ENCODE results near the gene STON1.
"Not testable (repeated sequence)": the region's sequence is repeated elsewhere in the genome, so short reads cannot be mapped to it uniquely, and the experiment has no call there.

The STON1 gene

DNA sequence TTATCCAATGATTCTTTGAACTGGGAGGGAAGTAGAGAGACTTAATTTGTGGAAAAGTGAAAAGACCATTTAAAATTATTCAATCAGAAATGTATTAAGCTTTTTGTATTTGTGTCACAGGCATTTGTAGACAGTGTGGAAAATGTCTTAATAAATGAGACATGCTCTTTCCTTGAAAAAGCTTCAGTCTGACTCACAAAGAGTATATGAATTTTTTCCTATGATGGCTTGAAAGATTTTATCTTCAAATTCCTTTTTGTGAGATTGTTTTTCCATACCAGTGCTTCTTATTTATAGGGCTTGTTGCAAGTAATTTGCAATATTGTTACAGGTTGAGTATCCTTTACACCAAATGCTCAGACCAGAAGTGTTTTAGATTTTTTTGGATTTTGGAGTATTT lies 39.5 kb downstream of the STON1 start:
- DNase-seq (ENCODE audit: low read depth in 3 of 3): no peak

- no peak for DNase-seq (ENCODE audit: low read depth in 3 of 3)
These were observed 42.9 kb downstream of the STON1 start for GRCh38 chr2:48572816-48573215.

DNA sequence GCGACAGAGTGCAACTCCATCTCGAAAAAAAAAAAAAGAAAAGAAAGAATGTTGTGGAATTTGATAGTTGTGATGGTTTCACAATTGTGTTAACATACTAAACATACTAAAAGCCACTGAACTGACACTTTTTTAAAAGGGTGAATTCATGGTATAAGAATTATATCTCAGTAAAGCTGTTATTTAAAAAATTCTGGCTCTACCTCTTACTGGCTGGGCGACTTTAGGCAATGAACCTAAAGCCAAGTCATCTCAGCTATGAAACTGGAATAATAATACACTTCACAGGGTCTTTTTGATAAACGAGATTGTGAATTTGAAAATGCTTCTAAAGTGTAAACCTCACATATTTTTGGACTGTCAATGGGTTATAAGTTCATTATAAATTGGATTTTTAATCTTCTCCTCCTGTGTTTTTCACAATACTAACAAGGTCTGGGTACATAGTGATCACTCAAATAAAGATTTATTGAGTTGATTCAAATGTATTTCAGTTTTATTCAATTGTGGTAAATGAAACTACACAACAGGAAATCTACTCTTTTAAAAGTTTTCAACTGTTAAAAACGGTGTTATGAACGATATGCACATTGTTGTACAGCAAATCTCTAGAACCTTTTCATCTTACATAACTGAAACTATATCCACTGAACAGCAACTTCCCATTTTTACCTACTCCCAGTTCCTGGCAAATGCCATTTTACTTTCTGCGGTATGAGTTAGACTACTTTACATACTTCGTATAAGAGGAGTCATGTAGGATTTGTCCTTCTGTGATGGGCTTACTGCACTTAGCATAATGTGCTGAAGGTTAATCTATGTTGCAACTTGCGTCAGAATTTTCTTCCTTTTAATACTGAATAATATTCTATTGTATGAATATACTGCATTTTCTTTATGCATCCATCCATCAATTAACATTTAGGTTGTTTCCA lies 44.7 kb downstream of the STON1 start:
- DNase-seq (ENCODE audit: low read depth in 3 of 3): no peak

GRCh38 chr2:48578313-48578712 lies 48.4 kb downstream of the STON1 start:
- no peak for DNase-seq (ENCODE audit: low read depth in 3 of 3)

DNA sequence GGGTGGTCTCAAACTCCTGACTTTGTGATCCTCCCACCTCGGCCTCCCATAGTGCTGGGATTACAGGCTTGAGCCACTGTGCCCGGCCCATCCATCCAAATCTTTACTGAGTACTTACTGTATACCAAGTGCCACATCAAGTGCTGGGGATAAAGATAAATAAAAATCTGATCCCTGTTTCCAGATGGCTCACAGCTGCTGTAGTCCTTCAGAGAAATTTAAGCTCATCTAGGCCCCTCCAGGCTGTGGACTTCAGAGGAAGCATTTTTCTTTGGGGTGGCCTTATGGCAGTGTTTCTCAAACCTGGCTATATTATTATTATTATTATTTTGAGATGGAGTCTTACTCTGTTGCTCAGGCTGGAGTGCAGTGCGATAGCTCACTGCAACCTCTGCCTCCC lies 54.0 kb downstream of the STON1 start:
- no peak for DNase-seq (ENCODE audit: low read depth in 3 of 3)

DNA sequence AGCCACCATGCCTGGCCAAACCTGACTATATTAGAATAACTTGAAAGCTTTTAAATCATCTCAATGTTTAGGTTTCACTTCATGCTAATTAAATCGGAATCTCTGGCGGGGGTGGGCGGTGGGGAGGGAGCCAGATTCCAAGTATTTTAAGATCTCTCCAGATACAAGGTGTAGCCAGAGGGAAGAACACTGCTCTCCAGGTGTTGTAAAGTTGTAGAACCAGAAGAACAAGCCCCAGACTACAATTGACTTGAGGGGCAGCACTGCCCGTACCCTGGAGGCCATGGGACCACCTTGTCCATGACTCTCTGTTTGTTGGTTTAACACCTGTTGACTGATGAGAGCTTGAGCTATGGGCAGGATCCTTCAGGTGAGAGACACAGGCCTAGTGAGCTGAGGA lies 54.6 kb downstream of the STON1 start:
- no peak for DNase-seq (ENCODE audit: low read depth in 3 of 3)

DNA sequence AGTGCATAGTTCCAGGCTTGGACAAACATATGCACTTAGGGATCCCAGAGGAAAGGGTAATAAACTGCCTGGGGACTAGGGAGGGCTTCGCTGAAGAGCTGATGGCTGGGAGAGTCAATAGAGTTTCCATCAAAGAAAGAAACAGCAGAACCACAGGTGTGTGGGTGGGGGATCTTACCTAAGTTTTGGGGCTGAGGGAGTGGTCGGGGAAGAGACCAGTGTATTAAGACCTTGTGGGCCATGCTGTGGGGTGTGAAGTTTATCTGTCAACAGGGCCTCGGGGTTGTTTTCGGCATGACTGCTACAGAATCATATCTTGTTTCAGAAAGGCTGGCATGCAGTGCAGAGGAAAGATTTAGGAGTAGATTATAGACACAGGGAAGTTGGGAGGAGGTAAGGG lies 56.5 kb downstream of the STON1 start:
- DNase-seq (ENCODE audit: low read depth in 3 of 3): no peak

- DNase-seq (ENCODE audit: low read depth in 3 of 3): no peak
These were observed 57.6 kb downstream of the STON1 start for GRCh38 chr2:48587560-48587959.

DNA sequence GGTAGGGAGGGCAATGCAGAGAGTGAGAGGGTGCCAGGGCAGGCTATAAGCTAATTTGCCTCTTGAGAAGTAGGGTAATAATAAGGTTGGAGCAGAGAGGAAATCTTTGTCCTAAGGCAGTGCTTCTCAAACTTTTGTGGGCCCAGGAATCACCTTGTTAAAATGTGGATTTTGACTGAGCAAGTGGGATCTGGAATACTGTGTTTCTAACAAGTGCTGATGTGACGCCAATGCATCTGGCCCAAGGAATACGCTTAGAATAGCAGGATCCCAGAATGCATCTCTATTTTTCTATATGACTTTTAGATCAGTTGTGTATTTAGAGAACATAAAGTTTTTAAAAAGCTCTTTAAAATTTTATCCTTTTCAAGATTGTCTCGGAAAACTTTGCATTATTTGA lies 58.0 kb downstream of the STON1 start:
- no peak for DNase-seq (ENCODE audit: low read depth in 3 of 3)

GRCh38 chr2:48588745-48589144 lies 58.8 kb downstream of the STON1 start:
- no peak for DNase-seq (ENCODE audit: low read depth in 3 of 3)

GRCh38 chr2:48589170-48589767 lies 59.3 kb downstream of the STON1 start:
- DNase-seq (ENCODE audit: low read depth in 3 of 3): no peak

GRCh38 chr2:48590017-48590416 lies 60.1 kb downstream of the STON1 start:
- DNase-seq (ENCODE audit: low read depth in 3 of 3): no peak

- no peak for DNase-seq (ENCODE audit: low read depth in 3 of 3)
These were observed 62.1 kb downstream of the STON1 start for GRCh38 chr2:48592067-48592466.

DNA sequence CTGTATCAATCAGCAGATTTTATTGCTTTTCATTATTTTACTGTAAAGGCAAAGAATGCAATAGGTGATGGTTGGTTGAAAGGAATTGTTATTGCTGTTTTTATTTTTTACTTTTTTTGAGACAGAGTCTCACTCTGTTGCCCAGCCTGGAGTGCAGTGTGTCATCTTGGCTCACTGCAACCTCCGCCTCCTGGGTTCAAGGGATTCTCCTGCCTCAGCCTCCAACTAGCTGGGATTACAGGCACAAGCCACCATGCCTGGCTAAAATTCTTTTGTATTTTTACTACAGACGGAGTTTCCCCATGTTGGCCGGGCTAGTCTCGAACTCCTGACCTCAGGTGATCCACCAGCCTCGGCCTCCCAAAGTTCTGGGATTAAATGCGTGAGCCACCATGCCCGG lies 66.8 kb downstream of the STON1 start:
- DNase-seq (ENCODE audit: low read depth in 3 of 3): not testable (repeated sequence)

DNA sequence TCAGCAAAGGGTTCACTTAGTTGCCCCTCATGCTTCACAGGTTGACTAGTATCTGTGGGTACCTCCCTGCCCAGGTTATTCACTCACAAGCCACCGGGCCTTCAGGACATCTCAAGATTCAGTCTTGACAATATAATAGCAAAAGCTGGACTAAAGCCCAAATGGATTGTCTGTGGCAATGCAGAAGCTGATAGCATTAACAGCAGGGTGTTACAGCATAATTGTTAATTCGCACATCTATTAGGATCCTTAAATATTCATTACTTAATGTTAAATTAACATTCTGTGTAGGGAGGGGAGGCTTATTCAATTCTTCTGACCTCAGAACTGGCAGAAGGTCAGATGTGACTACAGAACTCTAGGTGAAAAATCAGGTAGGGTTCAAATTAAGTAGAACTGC lies 67.5 kb downstream of the STON1 start:
- no peak for DNase-seq (ENCODE audit: low read depth in 3 of 3)

- no peak for DNase-seq (ENCODE audit: low read depth in 3 of 3)
These were observed 70.4 kb downstream of the STON1 start for GRCh38 chr2:48600204-48600813.

DNA sequence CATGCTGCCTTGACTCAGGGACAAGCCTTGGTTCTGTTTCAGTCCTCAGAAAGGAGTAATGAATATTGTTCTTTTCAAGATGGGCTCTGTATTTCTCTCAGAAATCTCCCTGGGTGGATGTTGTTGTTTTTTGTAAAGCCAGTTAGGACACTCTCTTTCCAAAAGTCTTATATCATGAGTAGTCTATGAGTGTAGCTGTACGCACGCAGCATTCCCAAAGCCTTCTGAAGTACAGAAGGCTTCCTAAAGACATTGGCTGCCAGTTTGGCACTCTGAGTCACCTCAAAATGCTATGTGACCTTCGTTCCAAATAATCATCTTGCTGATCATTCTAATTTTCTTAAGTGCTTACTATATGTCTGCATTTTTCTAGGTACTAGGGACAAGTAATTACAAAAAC lies 71.0 kb downstream of the STON1 start:
- DNase-seq (ENCODE audit: low read depth in 3 of 3): no peak

DNA sequence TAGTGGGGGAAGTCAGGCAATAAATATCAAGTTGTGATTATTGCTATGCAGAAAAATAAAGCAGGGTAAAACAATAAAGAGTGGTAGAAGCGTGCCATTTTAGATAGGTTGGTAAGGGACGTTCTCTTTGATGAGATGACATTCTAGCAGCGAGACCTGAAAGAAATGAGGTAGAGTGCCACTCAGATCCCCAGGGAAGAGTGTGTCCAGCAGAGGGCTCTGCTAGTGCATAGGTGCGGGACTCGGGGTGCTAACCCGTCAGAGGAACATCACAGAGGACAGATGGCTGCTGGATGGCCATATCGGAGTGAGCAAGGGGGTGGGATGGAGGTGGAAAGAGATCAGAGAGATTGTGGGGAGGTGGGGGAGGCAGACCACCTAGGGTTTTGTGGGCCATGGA lies 71.4 kb downstream of the STON1 start:
- no peak for DNase-seq (ENCODE audit: low read depth in 3 of 3)

DNA sequence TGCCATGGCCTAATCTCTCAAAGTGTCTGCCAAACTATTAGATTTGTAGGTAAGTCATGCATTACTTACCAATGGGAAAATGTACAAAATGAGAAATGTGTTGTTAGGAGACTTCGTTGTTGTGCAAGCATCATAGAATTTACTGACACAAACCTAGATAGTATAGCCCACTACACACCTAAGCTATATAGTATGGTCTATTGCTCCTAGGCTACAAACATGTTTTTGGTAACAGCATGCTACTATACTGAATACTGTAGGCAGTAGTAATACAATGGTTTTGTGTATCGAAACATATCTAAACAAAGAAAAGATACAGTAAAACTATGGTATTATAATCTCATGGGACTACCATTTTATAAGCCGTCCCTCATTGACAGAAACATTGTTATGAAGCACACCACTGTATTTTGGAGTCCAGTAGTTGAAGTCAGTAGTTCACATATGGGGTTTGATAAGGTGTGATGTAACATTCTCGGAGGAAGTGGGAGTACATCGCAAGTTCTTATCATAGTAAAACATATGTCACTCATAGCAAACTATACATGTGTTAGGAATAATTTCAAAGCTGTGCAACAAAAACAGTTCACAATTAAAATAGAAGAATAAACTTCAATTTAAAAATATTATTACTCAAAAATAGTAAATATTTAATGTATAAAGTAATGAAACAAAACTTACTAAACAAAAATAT lies 75.7 kb downstream of the STON1 start:
- no peak for DNase-seq (ENCODE audit: low read depth in 3 of 3)

DNA sequence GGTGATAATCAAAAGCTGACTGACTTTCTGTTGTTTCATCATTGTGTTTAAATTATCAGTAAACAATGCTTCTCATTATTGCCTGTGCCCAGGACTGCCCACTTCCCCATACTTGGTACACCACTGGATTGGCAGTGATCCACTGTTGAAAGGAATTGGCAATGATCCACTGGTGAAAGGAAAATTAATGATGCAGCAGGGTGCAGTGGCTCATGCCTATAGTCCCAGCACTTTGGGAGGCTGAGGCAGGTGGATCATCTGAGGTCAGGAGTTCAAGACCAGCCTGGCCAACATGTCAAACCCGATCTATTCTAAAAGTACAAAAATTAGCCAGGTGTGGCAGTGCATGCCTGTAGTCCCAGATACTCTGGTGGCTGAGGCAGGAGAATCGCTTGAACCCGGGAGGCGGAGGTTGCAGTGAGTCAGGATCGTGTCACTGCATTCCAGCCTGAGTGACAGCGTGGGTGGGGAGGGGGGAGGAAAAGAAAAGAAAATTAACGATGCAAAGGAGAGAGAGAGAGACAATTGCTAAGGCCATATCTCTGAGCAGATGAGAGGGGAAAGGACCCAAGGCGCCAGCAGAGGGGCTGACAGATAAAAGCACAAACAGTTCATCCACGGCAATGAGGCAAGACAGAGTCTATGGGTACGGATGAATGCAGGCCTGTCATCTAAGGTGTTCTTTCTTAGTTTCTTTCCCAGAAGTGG lies 77.5 kb downstream of the STON1 start:
- DNase-seq (ENCODE audit: low read depth in 3 of 3): no peak

DNA sequence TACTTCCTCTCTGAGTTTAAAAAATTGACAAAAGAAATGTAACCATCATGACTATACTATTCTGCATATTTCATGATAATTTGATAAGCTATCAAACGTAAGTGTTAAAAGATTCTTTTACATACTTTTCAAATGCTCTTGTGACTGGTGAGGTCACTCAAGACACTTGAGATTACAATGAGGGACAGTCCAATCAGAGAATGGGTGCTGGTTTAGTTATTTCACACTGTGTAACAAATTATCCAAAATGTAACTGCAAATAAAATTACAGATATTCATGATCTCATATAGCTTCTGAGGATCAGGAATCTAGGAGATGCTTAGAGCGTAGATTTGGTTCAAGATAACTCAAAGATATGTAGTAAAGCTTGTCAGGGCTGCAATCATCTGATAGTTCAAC lies 83.3 kb downstream of the STON1 start:
- no peak for DNase-seq (ENCODE audit: low read depth in 3 of 3)

DNA sequence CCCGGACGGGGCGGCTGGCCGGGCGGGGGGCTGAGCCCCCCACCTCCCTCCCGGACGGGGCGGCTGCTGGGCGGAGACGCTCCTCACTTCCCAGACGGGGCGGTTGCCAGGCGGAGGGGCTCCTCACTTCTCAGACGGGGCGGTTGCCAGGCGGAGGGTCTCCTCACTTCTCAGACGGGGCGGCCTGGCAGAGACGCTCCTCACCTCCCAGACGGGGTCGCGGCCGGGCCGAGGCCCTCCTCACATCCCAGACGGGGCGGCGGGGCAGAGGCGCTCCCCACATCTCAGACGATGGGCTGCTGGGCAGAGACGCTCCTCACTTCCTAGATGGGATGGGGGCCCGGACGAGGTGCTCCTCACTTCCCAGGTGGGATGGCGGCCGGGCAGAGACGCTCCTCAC lies 84.6 kb downstream of the STON1 start:
- DNase-seq (ENCODE audit: low read depth in 3 of 3): not testable (repeated sequence)
